Fibroblast of lung (primary cell): ENCODE measurements around the gene CFAP61. TPM values are rescaled to one million over a fixed set of nuclear protein-coding genes. Genes with fewer than 3 reads are reported as not detected.

Experiments
- DNase-seq, 2 donors: peaks; one replicate each; pipeline versions ENCODE4 v3.0.0 to v3.0.0-alpha.2; 2010; ENCODE audit warnings: low read depth in 2 of 2
- H2AFZ ChIP-seq: 2 replicates; pipeline ENCODE4 v1.5.1; 2012; ENCODE audit warnings: low read length, control low read depth, inconsistent platforms
- H3K27ac ChIP-seq: 2 replicates; pipeline ENCODE4 v1.5.1; 2011; ENCODE audit warnings: low read length, control low read depth; ENCODE audit not compliant: insufficient read depth
- H3K27me3 ChIP-seq: 2 replicates; pipeline ENCODE4 v1.5.1; 2011; ENCODE audit warnings: mild to moderate bottlenecking, low read length; ENCODE audit not compliant: control insufficient read depth, insufficient read depth
- H3K36me3 ChIP-seq: 2 replicates; pipeline ENCODE4 v1.5.1; 2011; ENCODE audit warnings: low read length; ENCODE audit not compliant: control insufficient read depth, insufficient read depth
- H3K4me1 ChIP-seq: 2 replicates; pipeline ENCODE4 v1.5.1; 2011; ENCODE audit warnings: low read length; ENCODE audit not compliant: control insufficient read depth, insufficient read depth; ENCODE audit errors: extremely low read depth
- H3K4me2 ChIP-seq: 2 replicates; pipeline ENCODE4 v1.5.1; 2011; ENCODE audit warnings: low read length, control low read depth; ENCODE audit not compliant: insufficient read depth; ENCODE audit errors: extremely low read depth
- H3K4me3 ChIP-seq, 4 experiments: fragments of 200-600 bp in 1 of 4; sonication (generic) in 1 of 4; replicated peaks in 1 of 4; 2 replicates each; pipeline ENCODE4 v1.5.1; 2011 to 2016; ENCODE audit warnings: low read length in 4 of 4, low read depth in 3 of 4, mild to moderate bottlenecking in 3 of 4, control low read depth in 2 of 4, inconsistent platforms in 1 of 4, mixed read lengths in 1 of 4; ENCODE audit not compliant: insufficient read depth in 1 of 4; ENCODE audit errors: control extremely low read depth in 1 of 4
- H3K79me2 ChIP-seq: 2 replicates; pipeline ENCODE4 v1.5.1; 2012; ENCODE audit warnings: mild to moderate bottlenecking, low read length, inconsistent platforms; ENCODE audit not compliant: control insufficient read depth, insufficient read depth
- H3K9ac ChIP-seq: 2 replicates; pipeline ENCODE4 v1.5.1; 2011; ENCODE audit warnings: mild to moderate bottlenecking, low read length, control low read depth; ENCODE audit not compliant: insufficient read depth
- H3K9me3 ChIP-seq: 2 replicates; pipeline ENCODE4 v1.5.1; 2012; ENCODE audit warnings: low read depth, low read length; ENCODE audit not compliant: control insufficient read depth, insufficient read depth
- H4K20me1 ChIP-seq: 2 replicates; pipeline ENCODE4 v1.5.1; 2011; ENCODE audit warnings: low read length; ENCODE audit not compliant: control insufficient read depth, insufficient read depth; ENCODE audit errors: extremely low read depth
- EZH2 ChIP-seq: IDR thresholded peaks from 2 replicates; pipeline ENCODE4 v1.5.1; 2012; ENCODE audit warnings: low read length, control low read depth, mild to moderate bottlenecking; ENCODE audit errors: missing control alignments
- polyA plus RNA-seq, 2 donors: library from polyadenylated mRNA; depleted of rRNA in 1 of 2; stranded (reverse) in 1 of 2; unstranded in 1 of 2; fragments of >200 nt; gene quantifications; 2 replicates each; pipeline ENCODE4 v1.2.1, GENCODE V29; 2011 to 2012; ENCODE audit warnings: missing spikeins in 1 of 2
- total RNA-seq: library from RNA; depleted of rRNA; stranded (reverse); fragments of >200 nt; gene quantifications from 2 replicates; pipeline ENCODE4 v1.2.1, GENCODE V29; 2014
- TF ChIP-seq, protein P1 (sequence below), 2 donors: IDR thresholded peaks in 1 of 2; conservative IDR thresholded peaks in 1 of 2; 1 replicate in 1 of 2; 2 replicates in 1 of 2; pipeline ENCODE4 v1.5.1; 2011 to 2012; ENCODE audit warnings: low read length in 2 of 2, control low read depth in 1 of 2, inconsistent platforms in 1 of 2, low read depth in 1 of 2, mild to moderate bottlenecking in 1 of 2

Gene CFAP61
- total and polyA plus RNA-seq, 2 donors (not counting 1 experiment from before 2014, with no cell fraction given) = not detected

DNA sequence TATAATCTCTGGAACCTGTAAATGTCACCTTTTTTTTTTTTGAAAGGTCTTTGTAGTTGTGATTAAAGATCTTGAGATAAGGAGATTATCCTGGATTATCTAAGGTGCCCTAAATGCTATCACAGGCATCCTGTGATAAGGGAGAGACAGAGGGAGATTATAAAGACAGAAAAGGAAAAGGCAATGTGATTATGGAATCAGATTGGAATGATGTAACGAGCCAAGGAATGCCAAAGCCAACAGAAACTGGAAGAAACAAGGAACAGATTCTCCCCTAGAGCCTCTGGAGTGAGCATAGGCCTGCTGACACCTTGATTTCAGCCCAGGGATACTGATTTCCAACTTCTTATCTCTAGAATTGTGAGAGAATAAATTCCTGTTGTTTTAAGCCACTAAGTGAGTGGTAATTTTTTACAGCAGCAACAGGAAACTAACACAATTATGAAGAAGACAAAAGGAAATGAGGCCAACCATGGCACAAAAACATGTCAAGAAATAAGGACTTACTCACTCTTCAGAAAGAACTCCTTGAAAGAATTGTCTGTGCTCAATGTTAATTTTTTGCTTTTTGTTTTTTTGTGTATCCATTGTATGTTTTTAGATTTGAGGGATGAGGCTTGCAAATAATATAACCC is 82.7 kb downstream of the CFAP61 start:
- no peak overlapping the region for H3K9ac ChIP-seq
- no peaks in the 10 kb centered on the region for H3K27me3 ChIP-seq
- no peak for DNase-seq
- TF ChIP-seq, protein P1, sequence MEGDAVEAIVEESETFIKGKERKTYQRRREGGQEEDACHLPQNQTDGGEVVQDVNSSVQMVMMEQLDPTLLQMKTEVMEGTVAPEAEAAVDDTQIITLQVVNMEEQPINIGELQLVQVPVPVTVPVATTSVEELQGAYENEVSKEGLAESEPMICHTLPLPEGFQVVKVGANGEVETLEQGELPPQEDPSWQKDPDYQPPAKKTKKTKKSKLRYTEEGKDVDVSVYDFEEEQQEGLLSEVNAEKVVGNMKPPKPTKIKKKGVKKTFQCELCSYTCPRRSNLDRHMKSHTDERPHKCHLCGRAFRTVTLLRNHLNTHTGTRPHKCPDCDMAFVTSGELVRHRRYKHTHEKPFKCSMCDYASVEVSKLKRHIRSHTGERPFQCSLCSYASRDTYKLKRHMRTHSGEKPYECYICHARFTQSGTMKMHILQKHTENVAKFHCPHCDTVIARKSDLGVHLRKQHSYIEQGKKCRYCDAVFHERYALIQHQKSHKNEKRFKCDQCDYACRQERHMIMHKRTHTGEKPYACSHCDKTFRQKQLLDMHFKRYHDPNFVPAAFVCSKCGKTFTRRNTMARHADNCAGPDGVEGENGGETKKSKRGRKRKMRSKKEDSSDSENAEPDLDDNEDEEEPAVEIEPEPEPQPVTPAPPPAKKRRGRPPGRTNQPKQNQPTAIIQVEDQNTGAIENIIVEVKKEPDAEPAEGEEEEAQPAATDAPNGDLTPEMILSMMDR (conservative IDR thresholded peaks at IDR 0.05 in 1 of 2, IDR thresholded peaks at IDR 0.05 in 1 of 2; ENCODE audit: low read depth in 1 of 2, low read length in 2 of 2) = no peak
- H4K20me1 ChIP-seq = no peaks in the 10 kb centered on the region
- no peak overlapping the region for H3K27ac ChIP-seq
- no peaks in the 10 kb centered on the region for H3K4me1 ChIP-seq
- no peaks in the 10 kb centered on the region for H3K79me2 ChIP-seq
- H3K9me3 ChIP-seq = no peaks in the 10 kb centered on the region
- no peak overlapping the region for H3K4me2 ChIP-seq
- no peak overlapping the region for H2AFZ ChIP-seq
- H3K36me3 ChIP-seq = no peaks in the 10 kb centered on the region
- no peak overlapping the region for H3K4me3 ChIP-seq

DNA sequence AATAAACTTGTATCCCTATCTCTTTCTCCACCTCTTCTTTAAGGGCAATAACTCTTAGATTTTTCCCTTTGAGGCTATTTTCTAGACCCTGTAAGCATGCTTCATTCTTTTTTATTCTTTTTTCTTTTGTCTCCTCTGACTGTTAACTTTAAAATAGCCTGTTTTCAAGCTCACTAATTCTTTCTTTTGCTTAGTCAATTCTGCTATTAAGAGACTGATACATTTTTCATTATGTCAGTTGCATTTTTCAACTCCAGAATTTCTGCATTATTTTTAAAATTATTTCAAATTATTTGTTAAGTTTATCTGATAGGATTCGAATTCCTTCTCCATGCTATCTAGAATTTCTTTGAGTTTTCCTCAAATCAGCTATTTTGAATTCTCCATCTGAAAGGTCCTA is 84.0 kb downstream of the CFAP61 start:
- no peak overlapping the region for H2AFZ ChIP-seq
- H3K36me3 ChIP-seq = no peaks in the 10 kb centered on the region
- no peaks in the 10 kb centered on the region for H3K79me2 ChIP-seq
- no peak for DNase-seq
- H4K20me1 ChIP-seq = no peaks in the 10 kb centered on the region
- no peaks in the 10 kb centered on the region for H3K27me3 ChIP-seq
- H3K9me3 ChIP-seq = no peaks in the 10 kb centered on the region
- no peaks in the 10 kb centered on the region for H3K4me1 ChIP-seq
- no peak overlapping the region for H3K4me2 ChIP-seq
- no peak for TF ChIP-seq EZH2
- TF ChIP-seq, protein P1 (conservative IDR thresholded peaks at IDR 0.05 in 1 of 2, IDR thresholded peaks at IDR 0.05 in 1 of 2; ENCODE audit: low read depth in 1 of 2, low read length in 2 of 2) = no peak
- no peak overlapping the region for H3K27ac ChIP-seq
- H3K9ac ChIP-seq = no peak overlapping the region
- no peak overlapping the region for H3K4me3 ChIP-seq

DNA sequence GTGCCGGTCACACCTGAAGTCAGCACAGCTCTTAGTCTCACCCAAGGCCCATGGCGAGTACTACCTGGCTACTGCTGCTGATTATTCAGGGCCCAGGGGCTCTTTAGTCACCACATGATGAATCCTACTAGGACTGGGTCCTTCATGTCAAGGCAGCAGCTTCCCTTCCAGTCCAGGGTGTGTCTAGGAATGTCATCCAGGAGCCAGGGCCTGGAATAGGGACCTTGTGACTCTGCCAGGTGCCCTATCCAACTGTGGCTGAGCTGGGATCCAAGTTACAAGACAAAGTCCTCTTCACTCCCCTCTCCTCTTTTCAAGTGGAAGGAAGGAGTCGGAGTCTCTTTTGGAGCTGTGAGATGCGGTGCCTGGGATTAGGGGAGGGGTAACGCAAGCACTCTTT is 85.5 kb downstream of the CFAP61 start:
- H3K4me2 ChIP-seq = no peak overlapping the region
- no peak overlapping the region for H3K9ac ChIP-seq
- no peaks in the 10 kb centered on the region for H3K79me2 ChIP-seq
- no peak overlapping the region for H3K27ac ChIP-seq
- no peaks in the 10 kb centered on the region for H3K27me3 ChIP-seq
- TF ChIP-seq, protein P1 (conservative IDR thresholded peaks at IDR 0.05 in 1 of 2, IDR thresholded peaks at IDR 0.05 in 1 of 2; ENCODE audit: low read depth in 1 of 2, low read length in 2 of 2) = no peak
- no peak for TF ChIP-seq EZH2
- no peaks in the 10 kb centered on the region for H3K4me1 ChIP-seq
- no peaks in the 10 kb centered on the region for H4K20me1 ChIP-seq
- no peak for DNase-seq
- H3K36me3 ChIP-seq = no peaks in the 10 kb centered on the region
- H3K4me3 ChIP-seq = no peak overlapping the region
- H2AFZ ChIP-seq = no peak overlapping the region
- no peaks in the 10 kb centered on the region for H3K9me3 ChIP-seq
